Osteoblast (primary cell): ENCODE results near the gene MBOAT2. TPM values are rescaled to one million over a fixed set of nuclear protein-coding genes. Genes with fewer than 3 reads are reported as not detected.
A peak's percentile ranks its signal among the peaks of the same experiment; 100 is the strongest.

Experiments
- DNase-seq: peaks from one replicate; pipeline ENCODE4 v3.0.0; 2011; ENCODE audit warnings: low spot score, mixed read lengths; ENCODE audit not compliant: insufficient read length; ENCODE audit errors: missing footprints
- H2AFZ ChIP-seq: 2 replicates; pipeline ENCODE4 v1.6.0; 2011; ENCODE audit warnings: mild to moderate bottlenecking, low read length
- H3K27ac ChIP-seq: 2 replicates; pipeline ENCODE4 v1.5.1; 2011; ENCODE audit warnings: mild to moderate bottlenecking, low read depth, low read length, moderate library complexity
- H3K27me3 ChIP-seq: 2 replicates; pipeline ENCODE4 v1.6.0; 2012; ENCODE audit warnings: mild to moderate bottlenecking, control low read depth, inconsistent platforms, low read length, moderate library complexity; ENCODE audit not compliant: insufficient read depth
- H3K36me3 ChIP-seq: 2 replicates; pipeline ENCODE4 v1.5.1; 2011; ENCODE audit warnings: mild to moderate bottlenecking, low read length, control low read depth, moderate library complexity; ENCODE audit not compliant: insufficient read depth
- H3K4me1 ChIP-seq: 2 replicates; pipeline ENCODE4 v1.5.1; 2011; ENCODE audit warnings: mild to moderate bottlenecking, low read length, control low read depth, moderate library complexity; ENCODE audit not compliant: insufficient read depth
- H3K4me2 ChIP-seq: 2 replicates; pipeline ENCODE4 v1.6.0; 2011; ENCODE audit warnings: mild to moderate bottlenecking, low read length; ENCODE audit not compliant: insufficient read depth
- H3K4me3 ChIP-seq: fragments of 200-600 bp; sonication (generic); 3 replicates; pipeline ENCODE4 v1.5.1; 2012; ENCODE audit warnings: mild to moderate bottlenecking, low read length, inconsistent platforms; ENCODE audit not compliant: insufficient read depth
- H3K79me2 ChIP-seq: 2 replicates; pipeline ENCODE4 v1.6.0; 2012; ENCODE audit warnings: mild to moderate bottlenecking, low read length, control low read depth, inconsistent platforms; ENCODE audit not compliant: insufficient read depth
- H3K9me3 ChIP-seq: 2 replicates; pipeline ENCODE4 v1.5.1; 2011; ENCODE audit warnings: low read depth, low read length, control low read depth
- H4K20me1 ChIP-seq: 2 replicates; pipeline ENCODE4 v1.6.0; 2012; ENCODE audit warnings: mild to moderate bottlenecking, low read length, control low read depth; ENCODE audit not compliant: insufficient read depth
- total RNA-seq: library from RNA; depleted of rRNA; stranded (reverse); fragments of >200 nt; gene quantifications from 2 replicates; pipeline ENCODE4 v1.2.3, GENCODE V29; 2012
- TF ChIP-seq, protein P1 (sequence below): IDR thresholded peaks from 2 replicates; pipeline ENCODE4 v1.5.1; 2011; ENCODE audit warnings: mild to moderate bottlenecking, low read depth, low read length, moderate library complexity; ENCODE audit errors: extremely low read depth

Gene MBOAT2
- total RNA-seq, 1 donor, result 54.3 TPM

DNA sequence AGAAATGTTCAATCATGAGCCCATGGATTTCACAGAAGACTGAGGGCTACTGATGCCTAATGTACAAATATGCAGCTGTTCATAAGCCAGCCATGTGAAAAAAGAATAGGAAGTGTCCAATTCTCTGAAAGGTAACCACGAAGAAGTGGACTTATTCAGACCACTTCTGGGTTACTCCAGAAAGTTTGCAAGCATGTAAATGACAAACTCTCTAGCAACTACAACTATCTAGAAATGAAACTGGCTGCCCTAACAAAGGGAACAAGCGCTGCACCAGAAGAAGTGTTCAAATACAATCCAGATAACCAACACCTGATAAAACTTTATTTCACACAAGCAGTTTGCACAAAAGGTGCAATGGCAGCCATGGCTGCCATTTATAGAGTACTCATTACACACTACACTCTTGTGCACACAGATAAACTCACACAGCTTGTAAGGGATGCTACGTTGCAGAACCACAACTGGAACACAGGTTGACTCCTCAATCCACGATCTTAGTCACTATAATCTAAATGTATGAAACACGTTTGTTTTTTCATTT, 13.9 kb downstream of the MBOAT2 start:
- Histone ChIP-seq H3K4me3 (no peak overlapping the region), H3K27me3 (no peaks in the 10 kb centered on the region), H3K9me3 (no peaks in the 10 kb centered on the region), H4K20me1 (peaks cover 2% of the 10 kb centered on the region), H3K27ac (no peak overlapping the region), H2AFZ (no peak overlapping the region), H3K4me1 (peaks cover 51% of the 10 kb centered on the region), H3K36me3 (no peaks in the 10 kb centered on the region), H3K79me2 (peaks cover 79% of the 10 kb centered on the region), H3K4me2 (no peak overlapping the region)
- DNase-seq, result no peak
- TF ChIP-seq, protein P1, sequence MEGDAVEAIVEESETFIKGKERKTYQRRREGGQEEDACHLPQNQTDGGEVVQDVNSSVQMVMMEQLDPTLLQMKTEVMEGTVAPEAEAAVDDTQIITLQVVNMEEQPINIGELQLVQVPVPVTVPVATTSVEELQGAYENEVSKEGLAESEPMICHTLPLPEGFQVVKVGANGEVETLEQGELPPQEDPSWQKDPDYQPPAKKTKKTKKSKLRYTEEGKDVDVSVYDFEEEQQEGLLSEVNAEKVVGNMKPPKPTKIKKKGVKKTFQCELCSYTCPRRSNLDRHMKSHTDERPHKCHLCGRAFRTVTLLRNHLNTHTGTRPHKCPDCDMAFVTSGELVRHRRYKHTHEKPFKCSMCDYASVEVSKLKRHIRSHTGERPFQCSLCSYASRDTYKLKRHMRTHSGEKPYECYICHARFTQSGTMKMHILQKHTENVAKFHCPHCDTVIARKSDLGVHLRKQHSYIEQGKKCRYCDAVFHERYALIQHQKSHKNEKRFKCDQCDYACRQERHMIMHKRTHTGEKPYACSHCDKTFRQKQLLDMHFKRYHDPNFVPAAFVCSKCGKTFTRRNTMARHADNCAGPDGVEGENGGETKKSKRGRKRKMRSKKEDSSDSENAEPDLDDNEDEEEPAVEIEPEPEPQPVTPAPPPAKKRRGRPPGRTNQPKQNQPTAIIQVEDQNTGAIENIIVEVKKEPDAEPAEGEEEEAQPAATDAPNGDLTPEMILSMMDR, result no peak

DNA sequence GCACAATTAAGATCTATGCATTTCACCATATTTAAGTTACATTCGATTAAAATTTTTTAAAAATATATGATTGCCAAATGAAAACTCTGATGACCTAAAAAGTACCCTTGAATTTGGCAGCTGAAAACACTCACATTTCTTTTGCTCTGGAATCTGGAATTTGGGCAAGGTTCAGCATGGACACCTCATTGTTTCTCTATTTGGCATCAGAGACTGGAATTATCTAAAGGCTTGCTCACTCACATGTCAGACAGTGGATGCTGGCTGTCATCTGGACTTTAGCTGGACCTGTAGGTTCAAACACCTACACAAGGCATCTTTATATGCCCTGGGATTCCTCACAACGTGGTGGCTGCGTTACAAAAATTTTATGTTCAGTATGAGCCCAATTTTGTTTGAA, 16.1 kb downstream of the MBOAT2 start:
- H3K79me2 ChIP-seq, result peaks cover 69% of the 10 kb centered on the region
- H3K4me2 ChIP-seq, result peak overlapping the region; percentile 34
- DNase-seq, result peak; percentile 64
- H2AFZ ChIP-seq, result no peak overlapping the region
- no peaks in the 10 kb centered on the region for H3K27me3 ChIP-seq
- peak overlapping the region; percentile 70 for H3K27ac ChIP-seq
- TF ChIP-seq, protein P1, result no peak
- peaks cover 52% of the 10 kb centered on the region for H3K4me1 ChIP-seq
- H3K36me3 ChIP-seq, result no peaks in the 10 kb centered on the region
- no peaks in the 10 kb centered on the region for H3K9me3 ChIP-seq
- no peak overlapping the region for H3K4me3 ChIP-seq
- no peaks in the 10 kb centered on the region for H4K20me1 ChIP-seq

DNA sequence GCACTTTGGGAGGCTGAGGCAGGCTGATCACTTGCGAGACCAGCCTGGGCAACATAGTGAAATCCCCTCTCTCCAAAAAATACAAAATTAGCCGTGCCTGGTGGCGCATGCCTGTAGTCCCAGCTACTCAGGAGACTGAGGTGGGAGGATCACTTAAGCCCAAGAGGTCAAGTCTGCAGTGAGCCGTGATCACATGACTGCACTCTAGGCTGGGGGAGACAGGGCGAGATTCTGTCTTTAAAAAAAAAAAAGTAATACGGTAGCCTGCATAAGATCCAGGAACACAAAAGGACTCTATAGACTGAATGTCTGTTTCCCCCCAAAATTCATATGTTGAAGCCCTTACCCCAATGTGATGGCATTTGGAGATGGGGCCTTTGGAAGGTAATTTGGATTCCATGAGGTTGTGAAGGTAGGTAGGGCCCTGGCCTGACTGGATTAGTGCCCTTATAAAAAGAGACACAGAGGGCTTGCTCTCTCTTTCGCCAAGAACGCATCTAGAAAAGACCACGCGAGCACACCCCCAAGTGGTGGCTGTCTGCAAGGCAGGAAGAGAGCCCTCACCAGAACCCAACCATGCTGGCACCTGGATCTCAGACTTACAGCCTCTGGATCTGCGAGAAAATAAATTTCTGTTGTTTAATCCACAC, 17.0 kb downstream of the MBOAT2 start:
- Histone ChIP-seq H3K4me2 (no peak overlapping the region), H3K36me3 (no peaks in the 10 kb centered on the region), H3K9me3 (no peaks in the 10 kb centered on the region), H4K20me1 (no peaks in the 10 kb centered on the region), H3K4me3 (no peak overlapping the region), H2AFZ (no peak overlapping the region), H3K27ac (peak overlapping the region; percentile 70), H3K4me1 (peaks cover 52% of the 10 kb centered on the region), H3K79me2 (peaks cover 70% of the 10 kb centered on the region), H3K27me3 (no peaks in the 10 kb centered on the region)
- no peak for DNase-seq
- TF ChIP-seq, protein P1, result peak; percentile 7

DNA sequence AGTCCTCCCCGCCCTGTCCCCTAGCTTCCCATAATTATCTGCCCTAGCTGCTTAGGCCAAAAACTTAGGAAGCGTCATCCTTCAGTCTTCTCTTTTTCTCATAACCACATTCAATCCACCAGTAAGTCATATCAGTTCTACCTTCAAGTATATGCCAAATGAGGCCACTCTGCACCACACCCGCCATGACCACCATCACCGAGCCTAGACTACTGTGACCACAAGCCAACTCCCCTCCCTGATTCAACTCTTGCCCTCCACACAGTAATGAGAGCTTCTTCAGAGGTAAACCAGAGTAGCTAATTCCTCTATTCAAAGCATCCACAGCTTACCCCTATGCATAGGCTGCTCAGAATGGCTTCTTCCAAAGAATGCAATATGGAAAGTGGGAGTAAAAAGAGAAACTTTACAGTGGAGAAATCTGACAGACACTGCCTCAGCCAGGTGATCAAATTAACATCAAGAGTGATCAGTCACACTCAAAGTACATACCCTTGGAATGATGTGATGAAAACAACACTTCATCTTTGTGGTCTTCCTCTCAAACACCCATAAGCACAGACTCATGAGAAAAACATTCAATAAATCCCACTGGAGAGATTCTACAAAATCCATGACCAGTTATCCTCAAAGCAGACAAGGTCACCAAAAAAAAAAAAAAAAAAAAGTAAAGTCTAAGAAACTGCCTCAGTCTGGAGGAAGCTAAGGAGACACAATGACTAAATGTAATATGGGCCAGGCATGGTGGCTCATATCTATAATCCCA, 17.7 kb downstream of the MBOAT2 start:
- Histone ChIP-seq H3K4me2 (peak overlapping the region; percentile 47), H3K27me3 (no peaks in the 10 kb centered on the region), H3K4me3 (no peak overlapping the region), H2AFZ (no peak overlapping the region), H3K9me3 (no peaks in the 10 kb centered on the region), H3K4me1 (peaks cover 52% of the 10 kb centered on the region), H3K27ac (peak overlapping the region; percentile 70), H4K20me1 (no peaks in the 10 kb centered on the region), H3K79me2 (peaks cover 69% of the 10 kb centered on the region), H3K36me3 (no peaks in the 10 kb centered on the region)
- no peak for DNase-seq
- TF ChIP-seq, protein P1, result no peak
